Fibroblast of skin of back (primary cell): ENCODE measurements around the gene CDC20.
"Not testable (repeated sequence)": the region's sequence is repeated elsewhere in the genome, so short reads cannot be mapped to it uniquely, and the experiment has no call there.

Experiments used
- DNase-seq: peaks from one replicate; pipeline ENCODE4 v3.0.0-alpha.2; 2013

Gene CDC20

GRCh38 chr1:43358121-43358745, 548 bp upstream of the CDC20 start:
- peak; percentile 41 for DNase-seq

GRCh38 chr1:43359696-43360095, 915 bp downstream of the CDC20 start:
- DNase-seq: no peak

GRCh38 chr1:43360616-43361015, 1.8 kb downstream of the CDC20 start:
- DNase-seq: no peak

GRCh38 chr1:43363283-43363934, 4.6 kb downstream of the CDC20 start:
- no peak for DNase-seq

- no peak for DNase-seq
These were observed 5.2 kb downstream of the CDC20 start for GRCh38 chr1:43363935-43364525.

GRCh38 chr1:43365678-43366077, 6.9 kb downstream of the CDC20 start:
- no peak for DNase-seq

GRCh38 chr1:43366179-43366578, 7.4 kb downstream of the CDC20 start:
- no peak for DNase-seq

- peak; percentile 48 for DNase-seq
These were observed 7.8 kb downstream of the CDC20 start for GRCh38 chr1:43366601-43367025.

- no peak for DNase-seq
These were observed 8.5 kb downstream of the CDC20 start for GRCh38 chr1:43367026-43367903.

GRCh38 chr1:43367904-43368645, 9.3 kb downstream of the CDC20 start, which contains the start of gene ELOVL1:
TSS of gene ELOVL1 (minus strand) at chr1:43368011. CDS start at chr1:43365609, 2,402 bp downstream.
- peak; percentile 91 for DNase-seq

GRCh38 chr1:43368646-43369020, 9.9 kb downstream of the CDC20 start:
- no peak for DNase-seq

- not testable (repeated sequence) for DNase-seq
These were observed 11.0 kb downstream of the CDC20 start for GRCh38 chr1:43369779-43370178.

- DNase-seq: no peak
These were observed 11.8 kb downstream of the CDC20 start for GRCh38 chr1:43370564-43370963.

- DNase-seq: peak; percentile 18
These were observed 13.4 kb downstream of the CDC20 start for GRCh38 chr1:43372172-43372571.

- peak; percentile 86 for DNase-seq
These were observed 14.5 kb downstream of the CDC20 start for GRCh38 chr1:43373066-43373940.

- DNase-seq: no peak
These were observed 18.0 kb downstream of the CDC20 start for GRCh38 chr1:43376723-43377235.

GRCh38 chr1:43377831-43378230, 19.1 kb downstream of the CDC20 start:
- no peak for DNase-seq

- DNase-seq: no peak
These were observed 20.7 kb downstream of the CDC20 start for GRCh38 chr1:43379476-43379875.

GRCh38 chr1:43381612-43382011, 22.8 kb downstream of the CDC20 start:
- DNase-seq: no peak

GRCh38 chr1:43382027-43382779, 23.4 kb downstream of the CDC20 start:
- DNase-seq: no peak
